GM12878 (cell line): Measurements from ENCODE around the gene AKAP12. TPM values are rescaled to one million over a fixed set of nuclear protein-coding genes. Genes with fewer than 3 reads are reported as not detected.

Experiments used
- ATAC-seq: fragments of 200-7000 bp; cut with Tn5 transposase; 3 replicates; pipeline ENCODE4 v1.9.1; 2020; ENCODE audit warnings: mild to moderate bottlenecking, moderate library complexity
- Bru-seq: library from RNA; stranded (reverse); fragments of 400-500 nt; gene quantifications from one replicate; lab custom pipeline; 2021; lab: Mats Ljungman, UMichigan
- BruChase-seq, 2 experiments: library from RNA; stranded (reverse); fragments of 400-500 nt; gene quantifications; one replicate each; lab custom pipeline; 2021; lab: Mats Ljungman, UMichigan
- BruUV-seq: library from RNA; stranded (reverse); fragments of 400-500 nt; replicated peaks from 2 replicates; lab custom pipeline; 2021; lab: Mats Ljungman, UMichigan
- CTCF ChIA-PET: fragments of 300-600 bp; sonication (Branson Sonifier 250); formaldehyde crosslinking; extraction: SDS; loops from one replicate; lab custom pipeline; 2021; ENCODE audit warnings: inconsistent platforms; lab: Yijun Ruan, JAX
- POLR2A ChIA-PET: fragments of 350-600 bp; formaldehyde crosslinking; extraction: SDS; loops from one replicate; lab custom pipeline; 2021; ENCODE audit warnings: inconsistent platforms; lab: Charles Lee
- RAD21 ChIA-PET: fragments of 300-600 bp; sonication (Branson Sonifier 250); formaldehyde crosslinking; loops from one replicate; lab custom pipeline; 2023; ENCODE audit warnings: antibody characterized with exemption; ENCODE audit not compliant: unreplicated experiment; lab: Charles Lee
- SMC1A ChIA-PET: fragments of 300-600 bp; sonication (Branson Sonifier 250); formaldehyde crosslinking; loops from one replicate; lab custom pipeline; 2023; ENCODE audit not compliant: unreplicated experiment, uncharacterized antibody; lab: Charles Lee
- DNase-seq: peaks from one replicate; pipeline ENCODE4 v3.0.0-alpha.2; 2011; ENCODE audit warnings: low read depth, low spot score
- FAIRE-seq: peaks from 3 replicates; lab custom pipeline; 2011; peaks lifted over from hg19 to GRCh38; lab: Jason Lieb, UNC
- H2AFZ ChIP-seq: 2 replicates; pipeline ENCODE4 v1.6.0; 2011; ENCODE audit warnings: low read depth, low read length, control low read depth; ENCODE audit not compliant: control insufficient read depth
- H3K27ac ChIP-seq: 2 replicates; pipeline ENCODE4 v1.5.1; 2011; ENCODE audit warnings: control low read depth; ENCODE audit not compliant: control insufficient read depth, insufficient read depth
- H3K27me3 ChIP-seq, 2 experiments: replicated peaks in 1 of 2; 2 replicates each; pipeline versions ENCODE4 v1.6.0 to v1.6.1; 2011; ENCODE audit warnings: low read length in 1 of 2; ENCODE audit not compliant: control insufficient read depth in 2 of 2, insufficient read depth in 2 of 2
- H3K36me3 ChIP-seq, 2 experiments: 2 replicates each; pipeline ENCODE4 v1.5.1; 2011; ENCODE audit warnings: low read length in 1 of 2; ENCODE audit not compliant: control insufficient read depth in 2 of 2, insufficient read depth in 2 of 2
- H3K4me1 ChIP-seq: 2 replicates; pipeline ENCODE4 v1.6.1; 2011; ENCODE audit warnings: mild to moderate bottlenecking, low read length, moderate library complexity, mixed read lengths; ENCODE audit not compliant: control insufficient read depth, insufficient read depth
- H3K4me2 ChIP-seq: 2 replicates; pipeline ENCODE4 v1.6.0; 2011; ENCODE audit warnings: control low read depth; ENCODE audit not compliant: control insufficient read depth, insufficient read depth
- H3K4me3 ChIP-seq: fragments of 200-600 bp; sonication (generic); 2 replicates; pipeline ENCODE4 v1.5.1; 2016
- H3K79me2 ChIP-seq: 2 replicates; pipeline ENCODE4 v1.6.0; 2011; ENCODE audit warnings: low read length; ENCODE audit not compliant: control insufficient read depth, insufficient read depth
- H3K9ac ChIP-seq: 2 replicates; pipeline ENCODE4 v1.8.0; 2011; ENCODE audit warnings: low read length, control low read depth, mixed read lengths; ENCODE audit not compliant: control insufficient read depth, insufficient read depth
- H3K9me3 ChIP-seq: replicated peaks from 3 replicates; pipeline ENCODE4 v1.5.1; 2011; ENCODE audit warnings: mild to moderate bottlenecking, low read length; ENCODE audit not compliant: control insufficient read depth, insufficient read depth
- H4K20me1 ChIP-seq: 2 replicates; pipeline ENCODE4 v1.6.0; 2011; ENCODE audit not compliant: control insufficient read depth, insufficient read depth
- CHD2 ChIP-seq: IDR thresholded peaks from 2 replicates; pipeline ENCODE4 v1.6.1; 2011; ENCODE audit warnings: low read depth, low read length, improper control_type of control experiment, borderline replicate concordance
- EZH2 ChIP-seq: IDR thresholded peaks from 2 replicates; pipeline ENCODE4 v1.6.1; 2012; ENCODE audit warnings: low read depth, mild to moderate bottlenecking, control low read depth, inconsistent platforms, low read length, borderline replicate concordance; ENCODE audit not compliant: control insufficient read depth
- POLR2AphosphoS5 ChIP-seq: IDR thresholded peaks from 2 replicates; pipeline ENCODE4 v1.6.1; 2011; ENCODE audit warnings: mild to moderate bottlenecking, low read length, inconsistent platforms
- RB1 ChIP-seq: fragments of 450-650 bp; formaldehyde crosslinking; IDR thresholded peaks from 2 replicates; pipeline ENCODE4 v1.6.1; 2017; ENCODE audit warnings: mild to moderate bottlenecking, borderline replicate concordance
- RCOR1 ChIP-seq: conservative IDR thresholded peaks from 2 replicates; pipeline ENCODE4 v1.6.1; 2012; ENCODE audit warnings: low read depth, low read length, improper control_type of control experiment
- RELA ChIP-seq: fragments of 450-650 bp; IDR thresholded peaks from 2 replicates; pipeline ENCODE4 v1.8.0; 2014; ENCODE audit warnings: borderline replicate concordance; ENCODE audit not compliant: partially characterized antibody
- RUNX3 ChIP-seq: IDR thresholded peaks from 2 replicates; pipeline ENCODE4 v1.6.1; 2012; ENCODE audit warnings: low read length, inconsistent platforms
- SUPT20H ChIP-seq: IDR thresholded peaks from 2 replicates; pipeline ENCODE4 v1.6.1; 2011; ENCODE audit warnings: low read depth, mild to moderate bottlenecking, low read length, moderate library complexity, borderline replicate concordance; ENCODE audit not compliant: control insufficient read depth
- YY1 ChIP-seq: IDR thresholded peaks from 2 replicates; pipeline ENCODE4 v1.6.1; 2011; ENCODE audit warnings: low read depth, mild to moderate bottlenecking, low read length
- ZSCAN29 ChIP-seq: fragments of 450-650 bp; IDR thresholded peaks from 2 replicates; pipeline ENCODE4 v1.6.1; 2017; ENCODE audit warnings: mild to moderate bottlenecking, moderate library complexity
- WGBS: methylation state at CpG from one replicate; pipeline ENCODE4 v1.1.6; 2016; ENCODE audit warnings: low lambda C conversion rate; ENCODE audit not compliant: insufficient replicate concordance, insufficient coverage; ENCODE audit errors: missing lambda C conversion rate; 5-methylcytosine and 5-hydroxymethylcytosine counted together
- in situ Hi-C: fragments of 300-500 bp; cut with MboI; formaldehyde crosslinking; loops from 9 replicates; pipeline ENCODE4 v1.14.3; 2018; ENCODE audit warnings: mixed read lengths
- intact Hi-C: fragments of 100-400 bp; cut with micrococcal nuclease; formaldehyde crosslinking; loops from one replicate; pipeline ENCODE4 v1.14.2; 2022; ENCODE audit not compliant: unreplicated experiment
- long read RNA-seq, 2 experiments: library from polyadenylated mRNA; unstranded; transcript quantifications; one replicate each; pipeline ENCODE4 v2.0.0, GENCODE V29; 2019 to 2020
- polyA minus RNA-seq, 3 experiments: library from RNA; depleted of rRNA, polyadenylated mRNA; stranded (reverse); fragments of >200 nt; gene quantifications; 2 replicates each; pipeline ENCODE4 v1.2.3, GENCODE V29; 2011
- polyA plus RNA-seq, 11 experiments: library from polyadenylated mRNA; depleted of rRNA in 4 of 11; unstranded in 6 of 11; stranded (reverse) in 5 of 11; fragments of >200 nt; fragmentation: Nextera tagmentation in 4 of 11; fragmentation: Illumina TruSeq in 1 of 11; extraction: Ambion mirVana in 4 of 11; extraction: Trizol in 1 of 11; gene quantifications; 1 replicate in 1 of 11; 2 replicates in 10 of 11; pipeline versions ENCODE4 v1.2.1 to v1.2.3, GENCODE V29; 2011 to 2016; ENCODE audit warnings: inconsistent platforms in 2 of 11, missing spikeins in 2 of 11, low read depth in 1 of 11
- total RNA-seq, 4 experiments: library from RNA; depleted of rRNA in 3 of 4; stranded (reverse); fragments of >200 nt in 3 of 4; fragmentation: Illumina TruSeq in 1 of 4; extraction: Trizol in 1 of 4; gene quantifications; 2 replicates each; pipeline versions ENCODE4 v1.2.1 to v1.2.3, GENCODE V29; 2013 to 2021
- TF ChIP-seq, protein P1 (sequence below): fragments of 450-650 bp; IDR thresholded peaks from 2 replicates; pipeline ENCODE4 v1.6.1; 2014; ENCODE audit warnings: mild to moderate bottlenecking

The AKAP12 gene, protein sequence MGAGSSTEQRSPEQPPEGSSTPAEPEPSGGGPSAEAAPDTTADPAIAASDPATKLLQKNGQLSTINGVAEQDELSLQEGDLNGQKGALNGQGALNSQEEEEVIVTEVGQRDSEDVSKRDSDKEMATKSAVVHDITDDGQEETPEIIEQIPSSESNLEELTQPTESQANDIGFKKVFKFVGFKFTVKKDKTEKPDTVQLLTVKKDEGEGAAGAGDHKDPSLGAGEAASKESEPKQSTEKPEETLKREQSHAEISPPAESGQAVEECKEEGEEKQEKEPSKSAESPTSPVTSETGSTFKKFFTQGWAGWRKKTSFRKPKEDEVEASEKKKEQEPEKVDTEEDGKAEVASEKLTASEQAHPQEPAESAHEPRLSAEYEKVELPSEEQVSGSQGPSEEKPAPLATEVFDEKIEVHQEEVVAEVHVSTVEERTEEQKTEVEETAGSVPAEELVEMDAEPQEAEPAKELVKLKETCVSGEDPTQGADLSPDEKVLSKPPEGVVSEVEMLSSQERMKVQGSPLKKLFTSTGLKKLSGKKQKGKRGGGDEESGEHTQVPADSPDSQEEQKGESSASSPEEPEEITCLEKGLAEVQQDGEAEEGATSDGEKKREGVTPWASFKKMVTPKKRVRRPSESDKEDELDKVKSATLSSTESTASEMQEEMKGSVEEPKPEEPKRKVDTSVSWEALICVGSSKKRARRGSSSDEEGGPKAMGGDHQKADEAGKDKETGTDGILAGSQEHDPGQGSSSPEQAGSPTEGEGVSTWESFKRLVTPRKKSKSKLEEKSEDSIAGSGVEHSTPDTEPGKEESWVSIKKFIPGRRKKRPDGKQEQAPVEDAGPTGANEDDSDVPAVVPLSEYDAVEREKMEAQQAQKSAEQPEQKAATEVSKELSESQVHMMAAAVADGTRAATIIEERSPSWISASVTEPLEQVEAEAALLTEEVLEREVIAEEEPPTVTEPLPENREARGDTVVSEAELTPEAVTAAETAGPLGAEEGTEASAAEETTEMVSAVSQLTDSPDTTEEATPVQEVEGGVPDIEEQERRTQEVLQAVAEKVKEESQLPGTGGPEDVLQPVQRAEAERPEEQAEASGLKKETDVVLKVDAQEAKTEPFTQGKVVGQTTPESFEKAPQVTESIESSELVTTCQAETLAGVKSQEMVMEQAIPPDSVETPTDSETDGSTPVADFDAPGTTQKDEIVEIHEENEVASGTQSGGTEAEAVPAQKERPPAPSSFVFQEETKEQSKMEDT (N-terminal part only)
- total RNA-seq (2013; cell fraction: nucleolus; rRNA removed), result 0.15 and 0.44 TPM in 2 replicates
- total RNA-seq (2014; rRNA removed) (under 0.01 TPM in 1 of 2 replicates, not detected in the other), total RNA-seq (2014; rRNA removed; fragmentation: Illumina TruSeq; extraction: Trizol) (not detected in 2 replicates), total RNA-seq (2021) (0.35 and 0.72 TPM in 2 replicates), polyA plus RNA-seq (2011; rRNA removed) (0.01 TPM in 2 replicates), polyA plus RNA-seq (2014; fragmentation: Illumina TruSeq; extraction: Trizol) (0.01 TPM in 1 of 2 replicates, not detected in the other), polyA plus RNA-seq (2014; fragmentation: Nextera tagmentation; extraction: Ambion mirVana) (under 1 TPM in 1 of 2 experiments, not detected in 1; under 0.01 TPM), polyA plus RNA-seq (2014; rRNA removed) (not detected in 2 replicates), polyA plus RNA-seq (2016; fragmentation: Nextera tagmentation; extraction: Ambion mirVana) (under 1 TPM; 0.10 to 0.11 TPM), polyA minus RNA-seq (2011; rRNA and poly(A)+ RNA removed) (not detected in 2 replicates), Bru-seq, nascent RNA (percentile 10 among the genes with signal in this experiment), BruChase-seq, experiment 1, labeled RNA remaining after a 6-hour chase (percentile 19 among the genes with signal in this experiment), BruChase-seq, experiment 2, labeled RNA remaining after a 2-hour chase (percentile 20 among the genes with signal in this experiment)
- not detected for polyA plus RNA-seq (2011; ENCODE audit: low read depth)
- 0.01 and 0.02 TPM in 2 replicates for polyA plus RNA-seq (2011; cell fraction: cytosol; rRNA removed)
- 0.09 TPM in 2 replicates for polyA plus RNA-seq (2011; cell fraction: nucleus; rRNA removed)
- polyA plus RNA-seq (2012), result 0.04 and 0.11 TPM in 2 replicates
- polyA minus RNA-seq (2011; cell fraction: cytosol; rRNA and poly(A)+ RNA removed), result not detected in 2 replicates
- not detected in 2 replicates for polyA minus RNA-seq (2011; cell fraction: nucleus; rRNA and poly(A)+ RNA removed)
- long read RNA-seq, experiment 1, result 0 reads
- long read RNA-seq, experiment 2, result 0 reads

GRCh38 chr6:151239603-151240035 lies at the start of gene AKAP12:
Gene AKAP12 (plus strand): TSS chr6:151239967. CDS start chr6:151240563, 596 bp downstream.
- intact Hi-C loops, result no loop called here
- ChIA-PET CTCF (no interaction called here), SMC1A (no interaction called here), RAD21 (no interaction called here)
- Histone ChIP-seq H3K79me2 (no peaks in the 10 kb centered on the region), H3K4me2 (peak within 1 kb of the TSS; percentile 69)
- no peak for ATAC-seq
- BruUV-seq, result no TSS peak
- TF ChIP-seq YY1, result no peak
- TF ChIP-seq POLR2AphosphoS5, result no peak
- no peak for TF ChIP-seq EZH2
- no peak for TF ChIP-seq RB1
- TF ChIP-seq CHD2, result no peak
- no peak for TF ChIP-seq RCOR1
- TF ChIP-seq ZSCAN29, result no peak
- TF ChIP-seq, protein P1, sequence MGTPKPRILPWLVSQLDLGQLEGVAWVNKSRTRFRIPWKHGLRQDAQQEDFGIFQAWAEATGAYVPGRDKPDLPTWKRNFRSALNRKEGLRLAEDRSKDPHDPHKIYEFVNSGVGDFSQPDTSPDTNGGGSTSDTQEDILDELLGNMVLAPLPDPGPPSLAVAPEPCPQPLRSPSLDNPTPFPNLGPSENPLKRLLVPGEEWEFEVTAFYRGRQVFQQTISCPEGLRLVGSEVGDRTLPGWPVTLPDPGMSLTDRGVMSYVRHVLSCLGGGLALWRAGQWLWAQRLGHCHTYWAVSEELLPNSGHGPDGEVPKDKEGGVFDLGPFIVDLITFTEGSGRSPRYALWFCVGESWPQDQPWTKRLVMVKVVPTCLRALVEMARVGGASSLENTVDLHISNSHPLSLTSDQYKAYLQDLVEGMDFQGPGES, result no peak
- TF ChIP-seq RUNX3, result no peak
- no peak for TF ChIP-seq RELA
- TF ChIP-seq SUPT20H, result no peak
- TF ChIP-seq, all 136 proteins: peak for 0
- H3K36me3 ChIP-seq, result no peaks in the 10 kb centered on the region
- H3K4me3 ChIP-seq, result no peak within 1 kb of the TSS
- no peaks in the 10 kb centered on the region for H3K9me3 ChIP-seq
- DNase-seq (no peak), FAIRE-seq (no peak)
- no peaks in the 10 kb centered on the region for H4K20me1 ChIP-seq
- no peaks in the 10 kb centered on the region for H3K4me1 ChIP-seq
- H3K27ac ChIP-seq, result no peak within 1 kb of the TSS
- POLR2A ChIA-PET, result no interaction called here
- in situ Hi-C loops, result no loop called here
- 28% methylated on average over 23 of the region's 23 CpGs for WGBS
- no peak within 1 kb of the TSS for H3K9ac ChIP-seq
- H3K27me3 ChIP-seq, result peaks cover 11 to 24% of the 10 kb centered on the region in 2 experiments
- H2AFZ ChIP-seq, result no peak within 1 kb of the TSS
